Natural killer cell (primary cell): Measurements from ENCODE around the gene EPS8. TPM values are rescaled to one million over a fixed set of nuclear protein-coding genes. Genes with fewer than 3 reads are reported as not detected.

ENCODE experiments used
- ATAC-seq, 3 donors: fragments of 150-1000 bp in 2 of 3; fragments of 200-7000 bp in 1 of 3; cut with Tn5 transposase; 1 replicate in 1 of 3; 2 replicates in 2 of 3; pipeline ENCODE4 v1.10.0; 2021; ENCODE audit warnings: mild to moderate bottlenecking in 2 of 3, moderate library complexity in 2 of 3
- DNase-seq, 2 donors: peaks; one replicate each; pipeline versions ENCODE4 v3.0.0 to v3.0.0-alpha.2; 2013 to 2021; ENCODE audit warnings: mixed read lengths in 1 of 2
- H3K27ac ChIP-seq: one replicate; pipeline ENCODE4 v1.5.1; 2013; ENCODE audit warnings: mild to moderate bottlenecking, low read length
- H3K27me3 ChIP-seq: one replicate; pipeline ENCODE4 v1.6.1; 2013; ENCODE audit warnings: low read length; ENCODE audit not compliant: control insufficient read depth, insufficient read depth
- H3K36me3 ChIP-seq: one replicate; pipeline ENCODE4 v1.6.1; 2013; ENCODE audit warnings: low read length; ENCODE audit not compliant: control insufficient read depth, insufficient read depth
- H3K4me1 ChIP-seq: one replicate; pipeline ENCODE4 v1.6.1; 2013; ENCODE audit warnings: low read length; ENCODE audit not compliant: control insufficient read depth, insufficient read depth
- H3K4me3 ChIP-seq: one replicate; pipeline ENCODE4 v1.5.1; 2013; ENCODE audit warnings: low read length
- H3K9me3 ChIP-seq: one replicate; pipeline ENCODE4 v1.6.1; 2013; ENCODE audit warnings: low read length; ENCODE audit not compliant: control insufficient read depth, insufficient read depth
- H3K27ac Mint-ChIP-seq, 2 donors: one replicate each; pipeline ENCODE4 v1.8.0; 2022; ENCODE audit warnings: mild to moderate bottlenecking in 2 of 2, mixed read lengths in 2 of 2, moderate library complexity in 1 of 2
- H3K27me3 Mint-ChIP-seq, 2 donors: one replicate each; pipeline ENCODE4 v1.8.0; 2022; ENCODE audit warnings: low read depth in 2 of 2, mixed read lengths in 2 of 2
- H3K36me3 Mint-ChIP-seq: one replicate; pipeline ENCODE4 v1.8.0; 2022; ENCODE audit warnings: mixed read lengths
- H3K4me1 Mint-ChIP-seq, 2 donors: one replicate each; pipeline ENCODE4 v1.8.0; 2022; ENCODE audit warnings: mixed read lengths in 2 of 2
- H3K4me3 Mint-ChIP-seq: one replicate; pipeline ENCODE4 v1.8.0; 2022; ENCODE audit warnings: mild to moderate bottlenecking, moderate library complexity, mixed read lengths
- H3K9me3 Mint-ChIP-seq, 2 donors: one replicate each; pipeline ENCODE4 v1.8.0; 2022; ENCODE audit warnings: mixed read lengths in 2 of 2
- WGBS: methylation state at CpG from one replicate; pipeline ENCODE4 v1.1.7; 2013; ENCODE audit warnings: missing lambda C conversion rate; ENCODE audit not compliant: insufficient coverage; 5-methylcytosine and 5-hydroxymethylcytosine counted together
- intact Hi-C: fragments of 100-400 bp; cut with micrococcal nuclease; formaldehyde crosslinking; loops from one replicate; pipeline ENCODE4 v1.14.2; 2022
- total RNA-seq, 4 donors: library from RNA; stranded (reverse); fragments of 120-200 nt in 1 of 4; gene quantifications; one replicate each; pipeline versions ENCODE4 v1.2.3 to v1.2.4, GENCODE V29; 2013 to 2022
- TF ChIP-seq, protein P1 (sequence below): fragments of 200-600 bp; IDR thresholded peaks from one replicate; pipeline ENCODE4 v1.8.0; 2022; ENCODE audit warnings: antibody characterized with exemption

Gene EPS8
- total RNA-seq, 3 donors from 2014 or later (not counting 1 experiment from before 2014, with no cell fraction given), result 1.5 to 2.6 (median 1.5) TPM

DNA sequence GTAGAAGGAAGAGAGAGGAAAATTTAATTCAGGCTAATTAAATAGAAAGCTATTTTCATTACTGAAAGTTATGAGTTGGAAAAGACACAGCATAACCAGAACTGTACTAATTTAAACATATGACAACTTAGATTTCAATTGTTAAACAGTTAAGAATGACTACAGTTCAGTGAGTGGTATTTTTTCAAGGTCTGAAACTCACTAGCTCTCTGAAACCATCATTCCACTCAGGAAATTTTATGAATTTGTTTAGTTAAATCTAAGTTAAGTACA lies 62.4 kb downstream of the EPS8 start:
- no peaks in the 10 kb centered on the region for H3K36me3 Mint-ChIP-seq
- Histone ChIP-seq H3K9me3 (no peaks in the 10 kb centered on the region), H3K27ac (no peak overlapping the region), H3K4me1 (no peaks in the 10 kb centered on the region), H3K4me3 (no peak overlapping the region), H3K27me3 (no peaks in the 10 kb centered on the region), H3K36me3 (no peaks in the 10 kb centered on the region)
- TF ChIP-seq, protein P1, sequence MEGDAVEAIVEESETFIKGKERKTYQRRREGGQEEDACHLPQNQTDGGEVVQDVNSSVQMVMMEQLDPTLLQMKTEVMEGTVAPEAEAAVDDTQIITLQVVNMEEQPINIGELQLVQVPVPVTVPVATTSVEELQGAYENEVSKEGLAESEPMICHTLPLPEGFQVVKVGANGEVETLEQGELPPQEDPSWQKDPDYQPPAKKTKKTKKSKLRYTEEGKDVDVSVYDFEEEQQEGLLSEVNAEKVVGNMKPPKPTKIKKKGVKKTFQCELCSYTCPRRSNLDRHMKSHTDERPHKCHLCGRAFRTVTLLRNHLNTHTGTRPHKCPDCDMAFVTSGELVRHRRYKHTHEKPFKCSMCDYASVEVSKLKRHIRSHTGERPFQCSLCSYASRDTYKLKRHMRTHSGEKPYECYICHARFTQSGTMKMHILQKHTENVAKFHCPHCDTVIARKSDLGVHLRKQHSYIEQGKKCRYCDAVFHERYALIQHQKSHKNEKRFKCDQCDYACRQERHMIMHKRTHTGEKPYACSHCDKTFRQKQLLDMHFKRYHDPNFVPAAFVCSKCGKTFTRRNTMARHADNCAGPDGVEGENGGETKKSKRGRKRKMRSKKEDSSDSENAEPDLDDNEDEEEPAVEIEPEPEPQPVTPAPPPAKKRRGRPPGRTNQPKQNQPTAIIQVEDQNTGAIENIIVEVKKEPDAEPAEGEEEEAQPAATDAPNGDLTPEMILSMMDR, result no peak
- DNase-seq (no peak), ATAC-seq (no peak)
- H3K27ac Mint-ChIP-seq, result no peak overlapping the region
- intact Hi-C loops, result no loop called here
- peaks cover 7 to 11% of the 10 kb centered on the region in 2 donors for H3K27me3 Mint-ChIP-seq
- no peaks in the 10 kb centered on the region for H3K9me3 Mint-ChIP-seq
- H3K4me3 Mint-ChIP-seq, result no peak overlapping the region
- no peaks in the 10 kb centered on the region for H3K4me1 Mint-ChIP-seq

DNA sequence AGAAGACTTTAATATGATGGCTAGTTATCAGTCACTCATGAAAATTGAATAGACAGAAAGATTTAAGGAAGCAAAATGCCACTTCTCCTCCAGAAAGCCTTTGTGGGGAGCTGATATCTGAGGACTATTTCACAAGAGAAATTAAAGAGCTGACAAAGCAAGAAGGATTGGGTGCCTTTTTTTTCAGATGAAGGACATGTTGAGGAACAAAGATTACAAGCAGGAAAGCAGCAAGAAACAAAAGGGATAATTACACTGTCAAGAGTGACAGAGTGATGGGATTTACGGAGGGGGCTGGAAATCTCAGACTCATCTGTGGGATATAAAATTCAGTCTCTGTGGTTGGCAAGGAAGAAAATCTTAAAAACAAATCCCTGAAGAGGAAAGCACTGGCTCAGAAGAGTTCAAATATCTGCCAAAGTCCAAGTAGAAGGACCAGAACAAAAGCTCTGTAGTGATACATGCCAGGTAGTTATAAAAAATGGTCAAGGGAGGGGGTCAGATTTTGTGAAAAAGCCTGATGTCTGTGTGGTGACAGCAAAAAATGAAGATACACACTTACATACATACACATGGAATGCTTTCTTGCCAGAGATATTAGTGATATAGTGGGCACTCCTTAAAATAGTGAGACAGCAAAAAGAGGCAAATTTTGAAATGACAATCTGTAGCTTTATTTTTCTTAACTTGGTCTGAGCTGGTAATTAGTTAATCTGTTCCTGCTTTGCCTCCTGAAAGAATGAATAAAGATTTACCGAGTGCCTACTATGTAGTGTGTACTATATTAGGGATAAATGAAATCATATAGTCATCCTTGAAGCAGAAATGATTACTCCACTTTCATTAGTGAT lies 62.9 kb downstream of the EPS8 start:
- Histone ChIP-seq H3K4me3 (no peak overlapping the region), H3K36me3 (no peaks in the 10 kb centered on the region), H3K4me1 (no peaks in the 10 kb centered on the region), H3K27me3 (no peaks in the 10 kb centered on the region), H3K27ac (no peak overlapping the region), H3K9me3 (no peaks in the 10 kb centered on the region)
- Mint-ChIP-seq H3K4me3 (no peak overlapping the region), H3K27ac (no peak overlapping the region), H3K27me3 (peaks cover 7 to 11% of the 10 kb centered on the region in 2 donors), H3K9me3 (no peaks in the 10 kb centered on the region), H3K4me1 (no peaks in the 10 kb centered on the region), H3K36me3 (no peaks in the 10 kb centered on the region)
- intact Hi-C loops, result no loop called here
- TF ChIP-seq, protein P1, result no peak
- 88% methylated on average over 2 of the region's 2 CpGs for WGBS
- ATAC-seq (no peak), DNase-seq (no peak)

DNA sequence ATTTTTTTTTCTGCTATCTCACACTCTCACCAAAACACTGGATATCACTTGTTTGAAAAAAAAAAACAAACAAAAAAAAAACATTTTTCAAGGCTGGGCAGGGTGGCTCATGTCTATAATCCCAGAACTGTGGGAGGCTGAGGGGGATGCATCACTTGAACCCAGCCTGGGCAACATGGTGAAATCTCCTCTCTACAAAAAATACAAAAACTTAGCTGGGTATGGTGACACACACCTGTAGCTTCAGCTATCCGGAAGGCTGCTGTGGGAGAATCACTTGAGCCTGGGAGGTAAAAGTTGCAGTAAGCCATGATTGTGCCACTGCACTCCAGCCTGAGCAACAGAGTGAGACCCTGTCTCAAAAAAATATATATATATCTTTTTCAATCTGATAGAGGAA lies 66.2 kb downstream of the EPS8 start:
- H3K27ac ChIP-seq, result no peak overlapping the region
- TF ChIP-seq, protein P1, result no peak
- DNase-seq (no peak), ATAC-seq (no peak)
- H3K9me3 Mint-ChIP-seq, result no peaks in the 10 kb centered on the region
- no peaks in the 10 kb centered on the region for H3K4me1 ChIP-seq
- H3K36me3 ChIP-seq, result no peaks in the 10 kb centered on the region
- no peaks in the 10 kb centered on the region for H3K27me3 ChIP-seq
- H3K27me3 Mint-ChIP-seq, result peaks cover 6 to 9% of the 10 kb centered on the region in 2 donors
- H3K9me3 ChIP-seq, result no peaks in the 10 kb centered on the region
- no peaks in the 10 kb centered on the region for H3K36me3 Mint-ChIP-seq
- intact Hi-C loops, result no loop called here
- H3K4me1 Mint-ChIP-seq, result peaks cover 0 to 5% of the 10 kb centered on the region in 2 donors
- 100% methylated on average over 1 of the region's 1 CpG for WGBS
- H3K4me3 ChIP-seq, result no peak overlapping the region
- no peak overlapping the region for H3K27ac Mint-ChIP-seq
- H3K4me3 Mint-ChIP-seq, result no peak overlapping the region
